ENCODE data around the gene AGPAT1. TPM values are rescaled to one million over a fixed set of nuclear protein-coding genes. Genes with fewer than 3 reads are reported as not detected.

AGPAT1 gene
- total and polyA plus RNA-seq, 10 of the 15 experiments (the other 5 are each of a cell fraction or from before 2014, with no cell fraction given), result 13.9 to 39.5 (median 24.7) TPM

DNA sequence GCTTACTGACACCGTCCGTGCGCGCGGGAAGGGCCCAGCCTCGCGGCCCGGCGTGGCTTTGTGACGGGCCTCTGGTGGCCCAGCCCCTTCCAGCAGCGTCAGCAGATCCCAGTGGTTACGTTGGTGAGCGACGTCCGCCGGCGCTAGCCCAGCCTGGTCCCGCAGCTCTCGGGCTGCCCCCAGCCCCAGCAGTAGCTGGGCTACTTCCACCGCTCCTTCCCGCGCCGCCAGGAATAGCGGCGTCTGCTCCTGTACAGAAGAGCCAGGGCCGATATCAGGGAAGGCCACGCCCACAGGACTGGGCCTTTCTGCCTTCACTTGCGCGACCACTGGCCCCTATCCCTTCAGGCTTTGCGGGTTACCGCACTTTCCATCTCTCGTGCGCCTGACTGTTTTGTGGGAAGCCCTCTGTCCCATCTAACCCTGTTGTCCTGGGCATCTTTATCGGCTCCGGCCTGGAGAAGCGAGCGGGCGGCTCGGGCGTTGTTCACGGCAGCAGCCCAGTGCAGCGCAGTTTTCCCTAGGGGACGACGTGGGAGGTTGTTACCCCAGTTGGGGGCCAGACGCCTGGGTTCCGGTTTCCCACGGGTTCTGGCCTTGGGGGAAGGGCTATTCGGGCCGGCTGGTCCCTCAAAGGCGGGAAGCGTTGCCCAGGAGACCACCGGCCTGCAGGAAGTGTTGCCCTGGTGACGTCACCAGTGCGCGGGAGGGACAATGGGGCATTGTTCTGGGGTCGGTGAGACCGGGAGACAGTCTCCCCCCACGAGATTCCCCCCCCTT lies 20.2 kb upstream of the AGPAT1 start (continued):
- TF ChIP-seq, protein P1, sequence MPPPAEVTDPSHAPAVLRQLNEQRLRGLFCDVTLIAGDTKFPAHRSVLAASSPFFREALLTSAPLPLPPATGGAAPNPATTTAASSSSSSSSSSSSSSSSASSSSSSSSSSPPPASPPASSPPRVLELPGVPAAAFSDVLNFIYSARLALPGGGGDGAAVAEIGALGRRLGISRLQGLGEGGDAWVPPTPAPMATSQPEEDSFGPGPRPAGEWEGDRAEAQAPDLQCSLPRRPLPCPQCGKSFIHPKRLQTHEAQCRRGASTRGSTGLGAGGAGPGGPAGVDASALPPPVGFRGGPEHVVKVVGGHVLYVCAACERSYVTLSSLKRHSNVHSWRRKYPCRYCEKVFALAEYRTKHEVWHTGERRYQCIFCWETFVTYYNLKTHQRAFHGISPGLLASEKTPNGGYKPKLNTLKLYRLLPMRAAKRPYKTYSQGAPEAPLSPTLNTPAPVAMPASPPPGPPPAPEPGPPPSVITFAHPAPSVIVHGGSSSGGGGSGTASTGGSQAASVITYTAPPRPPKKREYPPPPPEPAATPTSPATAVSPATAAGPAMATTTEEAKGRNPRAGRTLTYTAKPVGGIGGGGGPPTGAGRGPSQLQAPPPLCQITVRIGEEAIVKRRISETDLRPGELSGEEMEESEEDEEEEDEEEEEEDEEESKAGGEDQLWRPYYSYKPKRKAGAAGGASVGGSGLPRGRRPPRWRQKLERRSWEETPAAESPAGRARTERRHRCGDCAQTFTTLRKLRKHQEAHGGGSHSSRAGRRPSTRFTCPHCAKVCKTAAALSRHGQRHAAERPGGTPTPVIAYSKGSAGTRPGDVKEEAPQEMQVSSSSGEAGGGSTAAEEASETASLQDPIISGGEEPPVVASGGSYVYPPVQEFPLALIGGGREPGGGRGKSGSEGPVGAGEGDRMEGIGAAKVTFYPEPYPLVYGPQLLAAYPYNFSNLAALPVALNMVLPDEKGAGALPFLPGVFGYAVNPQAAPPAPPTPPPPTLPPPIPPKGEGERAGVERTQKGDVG (CRISPR knock-in tag; IDR thresholded peaks at IDR 0.05), result peak; percentile 70; the same call in 1 of the 2 replicates
- TF ChIP-seq JUND (IDR thresholded peaks at IDR 0.05; ENCODE audit: low read depth, low read length), result peak; percentile 86
- TF ChIP-seq HDGF (IDR thresholded peaks at IDR 0.05), result no peak; the same call in 1 of the 2 replicates
- peak; percentile 52; the same call in 1 of the 2 replicates for TF ChIP-seq SPI1 (IDR thresholded peaks at IDR 0.05; ENCODE audit: borderline replicate concordance, insufficient read depth, low read depth, low read length)
- TF ChIP-seq ZNF207 (IDR thresholded peaks at IDR 0.05; ENCODE audit: borderline replicate concordance), result peak; percentile 96
- TF ChIP-seq STAT1 (conservative IDR thresholded peaks at IDR 0.05), result no peak
- TF ChIP-seq CUX1 (IDR thresholded peaks at IDR 0.05; ENCODE audit: insufficient replicate concordance, low read depth, low read length), result peak; percentile 72
- peak; percentile 93; the same call in 1 of the 2 replicates for TF ChIP-seq CBFB (IDR thresholded peaks at IDR 0.05; ENCODE audit: low read depth)
- TF ChIP-seq YY1 (IDR thresholded peaks at IDR 0.05; ENCODE audit: low read depth, low read length), result peak; percentile 23
- TF ChIP-seq SUZ12 (IDR thresholded peaks at IDR 0.05; ENCODE audit: unreplicated experiment), result no peak
- peak; percentile 95 for TF ChIP-seq IKZF1 (conservative IDR thresholded peaks at IDR 0.05)
- TF ChIP-seq SREBF2 (IDR thresholded peaks at IDR 0.05; ENCODE audit: low read length), result no peak
- TF ChIP-seq NBN (IDR thresholded peaks at IDR 0.05), result peak; percentile 100
- peak; percentile 13; the same call in 1 of the 2 replicates for TF ChIP-seq SMC3 (IDR thresholded peaks at IDR 0.05; ENCODE audit: borderline replicate concordance, low read length)
- peak; percentile 99 for TF ChIP-seq MEF2B (IDR thresholded peaks at IDR 0.05; ENCODE audit: partially characterized antibody, poor library complexity, severe bottlenecking)
- TF ChIP-seq PKNOX1 (IDR thresholded peaks at IDR 0.05), result peak; percentile 93
- no peak for TF ChIP-seq HSF1 (IDR thresholded peaks at IDR 0.05; ENCODE audit: low read depth, low read length)
- peak; percentile 41; the same call in 1 of the 2 replicates for TF ChIP-seq MAX (IDR thresholded peaks at IDR 0.05; ENCODE audit: low read depth, low read length)

Measured in GM12878 (cell line).